GM23248 (cell line): ENCODE data around the gene TOX2.

Experiments used
- EZH2 ChIP-seq: fragments of 200-600 bp; sonication (generic); IDR thresholded peaks from 2 replicates; pipeline ENCODE4 v1.6.1; 2018; ENCODE audit warnings: antibody characterized with exemption, mild to moderate bottlenecking; ENCODE audit not compliant: insufficient read depth, poor library complexity, severe bottlenecking
- EZH2phosphoT487 ChIP-seq: fragments of 200-600 bp; sonication (generic); IDR thresholded peaks from 2 replicates; pipeline ENCODE4 v1.6.1; 2018; ENCODE audit warnings: antibody characterized with exemption, moderate library complexity, mild to moderate bottlenecking, low read depth; ENCODE audit not compliant: insufficient read depth

DNA sequence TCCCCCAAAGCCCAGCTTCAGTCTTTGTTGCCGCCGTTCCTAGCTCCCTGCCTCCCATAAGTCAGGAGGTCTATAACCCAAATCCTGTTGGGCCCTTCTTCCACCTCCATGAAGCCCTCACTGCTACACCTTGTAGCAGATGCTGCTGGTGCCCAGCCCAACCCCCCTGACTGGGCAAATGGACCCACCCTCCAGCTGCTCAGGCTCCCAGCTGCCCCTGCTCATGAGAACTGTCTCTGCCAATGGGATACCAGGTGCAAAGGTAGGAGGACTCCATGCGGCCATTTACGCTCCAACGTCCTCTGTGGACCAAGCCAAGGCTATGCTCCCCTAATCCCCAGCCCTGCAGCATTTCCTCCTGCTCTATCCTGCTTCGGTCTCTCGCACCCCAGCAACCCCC, 200.5 kb downstream of the TOX2 start:
- TF ChIP-seq EZH2 = no peak
- TF ChIP-seq EZH2phosphoT487 = no peak
